Neuronal stem cell (in vitro differentiated cells): ENCODE measurements around the gene ALDH1L2.

Experiments used
- DNase-seq: peaks from one replicate; pipeline ENCODE4 v3.0.0-alpha.2; 2013; ENCODE audit warnings: low spot score
- H2AFZ ChIP-seq: one replicate; pipeline ENCODE4 v1.6.1; 2013; ENCODE audit warnings: mild to moderate bottlenecking, low read length, inconsistent platforms
- H2AK5ac ChIP-seq: 2 replicates; pipeline ENCODE4 v1.6.1; 2013; ENCODE audit warnings: low read depth, mild to moderate bottlenecking, inconsistent platforms, low read length, moderate library complexity, mixed read lengths
- H2BK120ac ChIP-seq: 2 replicates; pipeline ENCODE4 v1.6.1; 2013; ENCODE audit warnings: low read depth, mild to moderate bottlenecking, inconsistent platforms, low read length, moderate library complexity, mixed read lengths
- H2BK12ac ChIP-seq: one replicate; pipeline ENCODE4 v1.6.1; 2013; ENCODE audit warnings: low read length, inconsistent platforms
- H2BK15ac ChIP-seq: 2 replicates; pipeline ENCODE4 v1.6.1; 2013; ENCODE audit warnings: mild to moderate bottlenecking, low read length, inconsistent platforms, mixed read lengths
- H2BK5ac ChIP-seq: one replicate; pipeline ENCODE4 v1.6.1; 2013; ENCODE audit warnings: inconsistent platforms, mild to moderate bottlenecking, low read length, moderate library complexity
- H3K14ac ChIP-seq: one replicate; pipeline ENCODE4 v1.6.1; 2013; ENCODE audit warnings: low read length, inconsistent platforms
- H3K18ac ChIP-seq: 2 replicates; pipeline ENCODE4 v1.6.1; 2013; ENCODE audit warnings: low read length, inconsistent platforms
- H3K23ac ChIP-seq: 2 replicates; pipeline ENCODE4 v1.6.1; 2013; ENCODE audit warnings: low read depth, mild to moderate bottlenecking, mixed read lengths, low read length, inconsistent platforms; ENCODE audit not compliant: poor library complexity
- H3K27ac ChIP-seq: replicated peaks from 3 replicates; pipeline ENCODE4 v1.5.1; 2013; ENCODE audit warnings: low read length, inconsistent platforms
- H3K27me3 ChIP-seq, 3 experiments: 2 replicates each; pipeline ENCODE4 v1.6.1; 2013; ENCODE audit warnings: low read length in 3 of 3, mild to moderate bottlenecking in 2 of 3, inconsistent platforms in 1 of 3, low read depth in 1 of 3, mixed read lengths in 1 of 3, moderate library complexity in 1 of 3; ENCODE audit not compliant: control insufficient read depth in 3 of 3, insufficient read depth in 3 of 3
- H3K36me3 ChIP-seq, 2 donors: replicated peaks in 1 of 2; 2 replicates each; pipeline ENCODE4 v1.6.1; 2013; ENCODE audit warnings: low read length in 2 of 2; ENCODE audit not compliant: control insufficient read depth in 2 of 2, insufficient read depth in 2 of 2
- H3K4ac ChIP-seq: 2 replicates; pipeline ENCODE4 v1.6.1; 2013; ENCODE audit warnings: inconsistent platforms, mild to moderate bottlenecking, low read length, moderate library complexity
- H3K4me1 ChIP-seq, 2 donors: 1 replicate in 1 of 2; 2 replicates in 1 of 2; pipeline ENCODE4 v1.6.1; 2013; ENCODE audit warnings: low read length in 2 of 2, low read depth in 1 of 2; ENCODE audit not compliant: control insufficient read depth in 2 of 2, insufficient read depth in 1 of 2
- H3K4me2 ChIP-seq: one replicate; pipeline ENCODE4 v1.6.1; 2013; ENCODE audit warnings: mild to moderate bottlenecking, low read length, inconsistent platforms; ENCODE audit not compliant: insufficient read depth, poor library complexity, severe bottlenecking
- H3K4me3 ChIP-seq, 2 donors: 2 replicates each; pipeline ENCODE4 v1.5.1; 2013; ENCODE audit warnings: low read length in 2 of 2, mild to moderate bottlenecking in 2 of 2, inconsistent platforms in 1 of 2, moderate library complexity in 1 of 2
- H3K79me1 ChIP-seq: one replicate; pipeline ENCODE4 v1.6.1; 2013; ENCODE audit warnings: low read depth, mild to moderate bottlenecking, inconsistent platforms, low read length, moderate library complexity
- H3K9ac ChIP-seq: one replicate; pipeline ENCODE4 v1.6.1; 2013; ENCODE audit warnings: mild to moderate bottlenecking, low read depth, low read length, inconsistent platforms; ENCODE audit not compliant: poor library complexity
- H3K9me3 ChIP-seq, 2 donors: replicated peaks in 1 of 2; 2 replicates each; pipeline versions ENCODE3 to v1.6.1; 2013; ENCODE audit warnings: low read length in 2 of 2, mild to moderate bottlenecking in 2 of 2, inconsistent platforms in 1 of 2, low read depth in 1 of 2, mixed read lengths in 1 of 2, moderate library complexity in 1 of 2; ENCODE audit not compliant: control insufficient read depth in 2 of 2, insufficient read depth in 1 of 2
- H4K8ac ChIP-seq: one replicate; pipeline ENCODE4 v1.6.1; 2013; ENCODE audit warnings: low read depth, mild to moderate bottlenecking, inconsistent platforms, low read length, moderate library complexity
- H4K91ac ChIP-seq: one replicate; pipeline ENCODE4 v1.6.1; 2013; ENCODE audit warnings: low read length, low read depth, mild to moderate bottlenecking, inconsistent platforms; ENCODE audit not compliant: poor library complexity
- WGBS, 2 donors: extraction: QIAGEN DNeasy Blood & Tissue Kit; methylation state at CpG; one replicate each; pipeline ENCODE4 v1.1.7; 2013; ENCODE audit warnings: missing lambda C conversion rate in 2 of 2, mixed read lengths in 1 of 2; ENCODE audit not compliant: insufficient read length in 2 of 2, insufficient replicate concordance in 1 of 2; ENCODE audit errors: extremely low coverage in 2 of 2; 5-methylcytosine and 5-hydroxymethylcytosine counted together

ALDH1L2 gene

GRCh38 chr12:105018012-105018411, 66.2 kb downstream of the ALDH1L2 start:
- H2BK15ac ChIP-seq = no peak overlapping the region
- WGBS, 2 donors = no CpG with 5 or more reads among the region's 4 CpGs
- no peak overlapping the region for H3K14ac ChIP-seq

GRCh38 chr12:105015543-105015942, 68.7 kb downstream of the ALDH1L2 start:
- H3K14ac ChIP-seq = no peak overlapping the region
- H4K91ac ChIP-seq = no peak overlapping the region
- no peaks in the 10 kb centered on the region for H3K27me3 ChIP-seq
- DNase-seq = no peak
- H3K27ac ChIP-seq = no peak overlapping the region
- no peak overlapping the region for H3K4ac ChIP-seq
- H3K4me3 ChIP-seq = no peak overlapping the region
- H3K9me3 ChIP-seq = peaks cover 0 to 16% of the 10 kb centered on the region in 2 donors
- H3K36me3 ChIP-seq = peaks cover 5 to 38% of the 10 kb centered on the region in 2 donors
- H2BK120ac ChIP-seq = no peak overlapping the region
- no peak overlapping the region for H3K18ac ChIP-seq
- H3K4me1 ChIP-seq = peaks cover 2 to 10% of the 10 kb centered on the region in 2 donors
- no peak overlapping the region for H2BK12ac ChIP-seq
- H2BK15ac ChIP-seq = no peak overlapping the region
- WGBS, 2 donors = no CpG with 5 or more reads among the region's 4 CpGs
- H3K4me2 ChIP-seq = no peak overlapping the region
- no peaks in the 10 kb centered on the region for H3K79me1 ChIP-seq
- no peak overlapping the region for H2AFZ ChIP-seq
- no peak overlapping the region for H3K9ac ChIP-seq
- H4K8ac ChIP-seq = no peak overlapping the region
- no peak overlapping the region for H2AK5ac ChIP-seq
- H3K23ac ChIP-seq = no peak overlapping the region
- no peak overlapping the region for H2BK5ac ChIP-seq

More at GRCh38 chr12:105018012-105018411, 66.2 kb downstream of the ALDH1L2 start:
- Histone ChIP-seq H3K23ac (no peak overlapping the region), H3K4me2 (no peak overlapping the region), H3K4me1 (peaks cover 2 to 10% of the 10 kb centered on the region in 2 donors), H3K36me3 (peaks cover 5 to 28% of the 10 kb centered on the region in 2 donors), H2AK5ac (no peak overlapping the region), H4K91ac (no peak overlapping the region), H4K8ac (no peak overlapping the region), H3K79me1 (no peaks in the 10 kb centered on the region), H2BK5ac (no peak overlapping the region), H3K4ac (no peak overlapping the region), H3K18ac (no peak overlapping the region), H3K27ac (no peak overlapping the region), H3K9ac (no peak overlapping the region), H3K27me3 (no peaks in the 10 kb centered on the region), H3K4me3 (no peak overlapping the region), H2BK120ac (no peak overlapping the region), H2BK12ac (no peak overlapping the region), H3K9me3 (peaks cover 0 to 10% of the 10 kb centered on the region in 2 donors), H2AFZ (no peak overlapping the region)
- no peak for DNase-seq

GRCh38 chr12:105014603-105015002, 69.7 kb downstream of the ALDH1L2 start:
- Histone ChIP-seq H2AK5ac (no peak overlapping the region), H3K4me1 (peaks cover 2 to 10% of the 10 kb centered on the region in 2 donors), H2BK120ac (no peak overlapping the region), H2BK12ac (no peak overlapping the region), H2BK5ac (no peak overlapping the region), H3K9ac (no peak overlapping the region), H3K27ac (no peak overlapping the region), H2BK15ac (no peak overlapping the region), H3K14ac (no peak overlapping the region), H3K27me3 (no peaks in the 10 kb centered on the region), H3K4me2 (no peak overlapping the region), H3K23ac (no peak overlapping the region), H4K8ac (no peak overlapping the region), H3K9me3 (peaks cover 0 to 16% of the 10 kb centered on the region in 2 donors), H3K18ac (no peak overlapping the region), H2AFZ (no peak overlapping the region), H3K36me3 (peaks cover 5 to 38% of the 10 kb centered on the region in 2 donors), H3K4ac (no peak overlapping the region), H3K4me3 (no peak overlapping the region), H4K91ac (no peak overlapping the region), H3K79me1 (no peaks in the 10 kb centered on the region)
- WGBS, 2 donors = no CpG with 5 or more reads among the region's 2 CpGs
- DNase-seq = no peak

- H4K91ac ChIP-seq = no peak overlapping the region
- no peak overlapping the region for H3K14ac ChIP-seq
- H2AK5ac ChIP-seq = no peak overlapping the region
- H3K79me1 ChIP-seq = no peaks in the 10 kb centered on the region
- peaks cover 2 to 7% of the 10 kb centered on the region in 2 donors for H3K4me1 ChIP-seq
- no peak overlapping the region for H2AFZ ChIP-seq
- peaks cover 5 to 38% of the 10 kb centered on the region in 2 donors for H3K36me3 ChIP-seq
- no peak overlapping the region for H3K18ac ChIP-seq
- no peaks in the 10 kb centered on the region for H3K27me3 ChIP-seq
- H2BK12ac ChIP-seq = no peak overlapping the region
- no peak overlapping the region for H4K8ac ChIP-seq
- no peak overlapping the region for H3K9ac ChIP-seq
- DNase-seq = no peak
- no peak overlapping the region for H2BK5ac ChIP-seq
- no CpG with 5 or more reads among the region's 9 CpGs for WGBS, 2 donors
- no peak overlapping the region for H2BK120ac ChIP-seq
- no peak overlapping the region for H3K4me3 ChIP-seq
- no peak overlapping the region for H3K27ac ChIP-seq
- no peak overlapping the region for H3K23ac ChIP-seq
- H3K4me2 ChIP-seq = no peak overlapping the region
- peaks cover 0 to 16% of the 10 kb centered on the region in 2 donors for H3K9me3 ChIP-seq
- no peak overlapping the region for H3K4ac ChIP-seq
- no peak overlapping the region for H2BK15ac ChIP-seq
Measured at GRCh38 chr12:105013892-105014291, 70.4 kb downstream of the ALDH1L2 start.
